GM12878 (cell line): ENCODE results near the gene TRPC6.

Experiments
- HDAC6 ChIP-seq: fragments of 200-600 bp; sonication (generic); IDR thresholded peaks from one replicate; pipeline ENCODE4 v1.8.0; 2017; ENCODE audit warnings: antibody characterized with exemption; ENCODE audit not compliant: unreplicated experiment
- HDGF ChIP-seq: fragments of 450-650 bp; IDR thresholded peaks from 2 replicates; pipeline ENCODE4 v1.6.1; 2016; ENCODE audit warnings: antibody characterized with exemption
- KAT2A ChIP-seq: conservative IDR thresholded peaks from 2 replicates; pipeline ENCODE4 v1.6.1; 2011; ENCODE audit warnings: low read depth, low read length; ENCODE audit not compliant: control insufficient read depth
- POLR2AphosphoS5 ChIP-seq: IDR thresholded peaks from 2 replicates; pipeline ENCODE4 v1.6.1; 2011; ENCODE audit warnings: mild to moderate bottlenecking, low read length, inconsistent platforms
- RAD21 ChIP-seq: IDR thresholded peaks from 2 replicates; pipeline ENCODE4 v1.6.1; 2011; ENCODE audit warnings: mild to moderate bottlenecking, low read depth, low read length, moderate library complexity; ENCODE audit not compliant: insufficient read depth
- STAT3 ChIP-seq: IDR thresholded peaks from 2 replicates; pipeline ENCODE4 v1.6.1; 2011; ENCODE audit warnings: low read depth, low read length, improper control_type of control experiment
- SUZ12 ChIP-seq: fragments of 200-600 bp; sonication (generic); IDR thresholded peaks from one replicate; pipeline ENCODE4 v1.6.1; 2018; ENCODE audit warnings: antibody characterized with exemption, mild to moderate bottlenecking; ENCODE audit not compliant: unreplicated experiment
- TAF1 ChIP-seq: IDR thresholded peaks from 2 replicates; pipeline ENCODE4 v1.6.1; 2011; ENCODE audit warnings: mild to moderate bottlenecking, low read depth, low read length, borderline replicate concordance
- YY1 ChIP-seq: IDR thresholded peaks from 2 replicates; pipeline ENCODE4 v1.6.1; 2011; ENCODE audit warnings: low read depth, mild to moderate bottlenecking, low read length
- ZNF274 ChIP-seq: IDR thresholded peaks from one replicate; pipeline ENCODE4 v1.8.0; 2011; ENCODE audit not compliant: insufficient read length, insufficient read depth
- TF ChIP-seq, protein P1 (sequence below), 3 experiments: IDR thresholded peaks in 2 of 3; conservative IDR thresholded peaks in 1 of 3; 2 replicates each; pipeline ENCODE4 v1.5.1; 2011; ENCODE audit warnings: low read depth in 3 of 3, low read length in 3 of 3, mild to moderate bottlenecking in 3 of 3, control low read depth in 2 of 3, moderate library complexity in 2 of 3, inconsistent platforms in 1 of 3, mixed read lengths in 1 of 3; ENCODE audit not compliant: control insufficient read depth in 2 of 3, insufficient read depth in 1 of 3; ENCODE audit errors: extremely low read depth in 1 of 3
- TF ChIP-seq, protein P2 (sequence below): IDR thresholded peaks from 2 replicates; pipeline ENCODE4 v1.6.1; 2012; ENCODE audit warnings: mild to moderate bottlenecking, low read depth, low read length
- TF ChIP-seq, protein P3 (sequence below): IDR thresholded peaks from 2 replicates; pipeline ENCODE4 v1.6.1; 2012; ENCODE audit warnings: low read depth, low read length, improper control_type of control experiment
- TF ChIP-seq, protein P4 (sequence below): IDR thresholded peaks from 2 replicates; pipeline ENCODE4 v1.6.1; 2012; ENCODE audit warnings: low read depth, low read length, improper control_type of control experiment

DNA sequence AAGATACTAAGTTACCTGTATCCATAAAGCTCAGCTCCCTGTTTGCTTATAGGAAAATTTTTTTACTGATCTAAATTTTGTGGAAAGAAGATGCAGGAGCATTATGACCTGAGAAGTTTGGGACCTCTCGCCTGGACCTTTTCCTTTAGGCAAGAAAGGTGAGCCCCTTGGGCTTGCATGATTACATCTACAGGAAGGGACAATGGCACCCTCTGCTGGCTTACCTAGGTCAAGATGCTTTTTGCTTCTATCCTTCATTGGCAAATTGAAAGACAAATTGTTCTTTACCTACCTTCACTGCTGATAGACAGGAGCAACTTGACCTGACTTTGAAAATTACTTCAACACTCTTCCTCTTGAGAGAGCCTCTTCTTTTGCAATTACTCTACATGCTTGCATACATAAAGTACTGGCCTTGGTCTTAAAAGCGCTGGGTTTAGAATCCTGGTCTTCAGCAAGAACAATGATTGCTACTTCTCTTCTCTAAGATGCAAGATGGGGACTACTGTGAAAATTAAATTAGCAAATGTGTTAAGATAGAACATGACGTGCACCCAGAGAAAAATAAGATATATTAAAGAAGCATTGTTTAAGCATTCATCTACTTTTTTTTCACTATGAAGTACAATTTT, 147.2 kb downstream of the TRPC6 start:
- TF ChIP-seq, protein P1, sequence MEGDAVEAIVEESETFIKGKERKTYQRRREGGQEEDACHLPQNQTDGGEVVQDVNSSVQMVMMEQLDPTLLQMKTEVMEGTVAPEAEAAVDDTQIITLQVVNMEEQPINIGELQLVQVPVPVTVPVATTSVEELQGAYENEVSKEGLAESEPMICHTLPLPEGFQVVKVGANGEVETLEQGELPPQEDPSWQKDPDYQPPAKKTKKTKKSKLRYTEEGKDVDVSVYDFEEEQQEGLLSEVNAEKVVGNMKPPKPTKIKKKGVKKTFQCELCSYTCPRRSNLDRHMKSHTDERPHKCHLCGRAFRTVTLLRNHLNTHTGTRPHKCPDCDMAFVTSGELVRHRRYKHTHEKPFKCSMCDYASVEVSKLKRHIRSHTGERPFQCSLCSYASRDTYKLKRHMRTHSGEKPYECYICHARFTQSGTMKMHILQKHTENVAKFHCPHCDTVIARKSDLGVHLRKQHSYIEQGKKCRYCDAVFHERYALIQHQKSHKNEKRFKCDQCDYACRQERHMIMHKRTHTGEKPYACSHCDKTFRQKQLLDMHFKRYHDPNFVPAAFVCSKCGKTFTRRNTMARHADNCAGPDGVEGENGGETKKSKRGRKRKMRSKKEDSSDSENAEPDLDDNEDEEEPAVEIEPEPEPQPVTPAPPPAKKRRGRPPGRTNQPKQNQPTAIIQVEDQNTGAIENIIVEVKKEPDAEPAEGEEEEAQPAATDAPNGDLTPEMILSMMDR (IDR thresholded peaks at IDR 0.05 in 2 of 3, conservative IDR thresholded peaks at IDR 0.05 in 1 of 3; ENCODE audit: control insufficient read depth in 2 of 3, extremely low read depth in 1 of 3, insufficient read depth in 1 of 3, low read depth in 3 of 3, low read length in 3 of 3): peak; percentile 53 to 68 (median 66)
- no peak for TF ChIP-seq POLR2AphosphoS5
- TF ChIP-seq, protein P2, sequence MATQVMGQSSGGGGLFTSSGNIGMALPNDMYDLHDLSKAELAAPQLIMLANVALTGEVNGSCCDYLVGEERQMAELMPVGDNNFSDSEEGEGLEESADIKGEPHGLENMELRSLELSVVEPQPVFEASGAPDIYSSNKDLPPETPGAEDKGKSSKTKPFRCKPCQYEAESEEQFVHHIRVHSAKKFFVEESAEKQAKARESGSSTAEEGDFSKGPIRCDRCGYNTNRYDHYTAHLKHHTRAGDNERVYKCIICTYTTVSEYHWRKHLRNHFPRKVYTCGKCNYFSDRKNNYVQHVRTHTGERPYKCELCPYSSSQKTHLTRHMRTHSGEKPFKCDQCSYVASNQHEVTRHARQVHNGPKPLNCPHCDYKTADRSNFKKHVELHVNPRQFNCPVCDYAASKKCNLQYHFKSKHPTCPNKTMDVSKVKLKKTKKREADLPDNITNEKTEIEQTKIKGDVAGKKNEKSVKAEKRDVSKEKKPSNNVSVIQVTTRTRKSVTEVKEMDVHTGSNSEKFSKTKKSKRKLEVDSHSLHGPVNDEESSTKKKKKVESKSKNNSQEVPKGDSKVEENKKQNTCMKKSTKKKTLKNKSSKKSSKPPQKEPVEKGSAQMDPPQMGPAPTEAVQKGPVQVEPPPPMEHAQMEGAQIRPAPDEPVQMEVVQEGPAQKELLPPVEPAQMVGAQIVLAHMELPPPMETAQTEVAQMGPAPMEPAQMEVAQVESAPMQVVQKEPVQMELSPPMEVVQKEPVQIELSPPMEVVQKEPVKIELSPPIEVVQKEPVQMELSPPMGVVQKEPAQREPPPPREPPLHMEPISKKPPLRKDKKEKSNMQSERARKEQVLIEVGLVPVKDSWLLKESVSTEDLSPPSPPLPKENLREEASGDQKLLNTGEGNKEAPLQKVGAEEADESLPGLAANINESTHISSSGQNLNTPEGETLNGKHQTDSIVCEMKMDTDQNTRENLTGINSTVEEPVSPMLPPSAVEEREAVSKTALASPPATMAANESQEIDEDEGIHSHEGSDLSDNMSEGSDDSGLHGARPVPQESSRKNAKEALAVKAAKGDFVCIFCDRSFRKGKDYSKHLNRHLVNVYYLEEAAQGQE: no peak
- TF ChIP-seq STAT3: no peak
- TF ChIP-seq HDAC6: no peak
- TF ChIP-seq KAT2A: no peak
- no peak for TF ChIP-seq HDGF
- TF ChIP-seq YY1: no peak
- no peak for TF ChIP-seq TAF1
- peak; percentile 59 for TF ChIP-seq RAD21
- TF ChIP-seq, protein P3, sequence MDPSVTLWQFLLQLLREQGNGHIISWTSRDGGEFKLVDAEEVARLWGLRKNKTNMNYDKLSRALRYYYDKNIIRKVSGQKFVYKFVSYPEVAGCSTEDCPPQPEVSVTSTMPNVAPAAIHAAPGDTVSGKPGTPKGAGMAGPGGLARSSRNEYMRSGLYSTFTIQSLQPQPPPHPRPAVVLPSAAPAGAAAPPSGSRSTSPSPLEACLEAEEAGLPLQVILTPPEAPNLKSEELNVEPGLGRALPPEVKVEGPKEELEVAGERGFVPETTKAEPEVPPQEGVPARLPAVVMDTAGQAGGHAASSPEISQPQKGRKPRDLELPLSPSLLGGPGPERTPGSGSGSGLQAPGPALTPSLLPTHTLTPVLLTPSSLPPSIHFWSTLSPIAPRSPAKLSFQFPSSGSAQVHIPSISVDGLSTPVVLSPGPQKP: no peak
- no peak for TF ChIP-seq ZNF274
- TF ChIP-seq, protein P4, sequence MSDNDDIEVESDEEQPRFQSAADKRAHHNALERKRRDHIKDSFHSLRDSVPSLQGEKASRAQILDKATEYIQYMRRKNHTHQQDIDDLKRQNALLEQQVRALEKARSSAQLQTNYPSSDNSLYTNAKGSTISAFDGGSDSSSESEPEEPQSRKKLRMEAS: no peak
- TF ChIP-seq SUZ12: no peak
